GM21723 (cell line): Measurements from ENCODE around the gene CHKA.
"Not testable (repeated sequence)": the region's sequence is repeated elsewhere in the genome, so short reads cannot be mapped to it uniquely, and the experiment has no call there.

Experiments
- ATAC-seq: cut with Tn5 transposase; IDR thresholded peaks from one replicate; pipeline ENCODE4 v1.9.1; 2021; ENCODE audit warnings: mild to moderate bottlenecking, moderate library complexity; ENCODE audit not compliant: unreplicated experiment

The CHKA gene

GRCh38 chr11:68116974-68117373 lies 4.2 kb downstream of the CHKA start:
- no peak for ATAC-seq

- ATAC-seq, result no peak
Measured at GRCh38 chr11:68116126-68116525, 5.1 kb downstream of the CHKA start.

GRCh38 chr11:68115285-68115684 lies 5.9 kb downstream of the CHKA start:
- ATAC-seq, result no peak

- no peak for ATAC-seq
Measured at GRCh38 chr11:68113986-68114385, 7.2 kb downstream of the CHKA start.

GRCh38 chr11:68107689-68108088 lies 13.5 kb downstream of the CHKA start:
- no peak for ATAC-seq

- no peak for ATAC-seq
Measured at GRCh38 chr11:68106165-68106940, 14.8 kb downstream of the CHKA start.

GRCh38 chr11:68099474-68100405 lies 21.4 kb downstream of the CHKA start:
- no peak for ATAC-seq

- ATAC-seq, result no peak
Measured at GRCh38 chr11:68099057-68099456, 22.1 kb downstream of the CHKA start.

GRCh38 chr11:68096962-68097361 lies 24.2 kb downstream of the CHKA start:
- no peak for ATAC-seq

- no peak for ATAC-seq
Measured at GRCh38 chr11:68093565-68093964, 27.6 kb downstream of the CHKA start.

GRCh38 chr11:68092946-68093345 lies 28.2 kb downstream of the CHKA start:
- ATAC-seq, result not testable (repeated sequence)

GRCh38 chr11:68092411-68092810 lies 28.8 kb downstream of the CHKA start:
- no peak for ATAC-seq

GRCh38 chr11:68090706-68091105 lies 30.5 kb downstream of the CHKA start:
- no peak for ATAC-seq

GRCh38 chr11:68090287-68090686 lies 30.9 kb downstream of the CHKA start:
- ATAC-seq, result no peak

GRCh38 chr11:68089679-68090078 lies 31.5 kb downstream of the CHKA start:
- ATAC-seq, result no peak

- no peak for ATAC-seq
Measured at GRCh38 chr11:68083517-68083916, 37.7 kb downstream of the CHKA start.

GRCh38 chr11:68082481-68082880 lies 38.7 kb downstream of the CHKA start:
- ATAC-seq, result no peak

- no peak for ATAC-seq
Measured at GRCh38 chr11:68081691-68082090, 39.5 kb downstream of the CHKA start.

GRCh38 chr11:68080860-68081259 lies 40.3 kb downstream of the CHKA start:
- no peak for ATAC-seq

- no peak for ATAC-seq
Measured at GRCh38 chr11:68077617-68078582, 43.3 kb downstream of the CHKA start.
